Stimulated activated CD4-positive, alpha-beta T cell treated with anti-CD3 and anti-CD28 coated beads, TNF-alpha, amount 100 ng/mL, for 1 hour (primary cell): ENCODE measurements around the gene GFM2.
"Not testable (repeated sequence)": the region's sequence is repeated elsewhere in the genome, so short reads cannot be mapped to it uniquely, and the experiment has no call there.

Experiments used
- DNase-seq, 3 donors: peaks; one replicate each; pipeline ENCODE4 v3.0.0-alpha.2; 2020; ENCODE audit warnings: low read depth in 3 of 3, low spot score in 1 of 3

GFM2 gene

DNA sequence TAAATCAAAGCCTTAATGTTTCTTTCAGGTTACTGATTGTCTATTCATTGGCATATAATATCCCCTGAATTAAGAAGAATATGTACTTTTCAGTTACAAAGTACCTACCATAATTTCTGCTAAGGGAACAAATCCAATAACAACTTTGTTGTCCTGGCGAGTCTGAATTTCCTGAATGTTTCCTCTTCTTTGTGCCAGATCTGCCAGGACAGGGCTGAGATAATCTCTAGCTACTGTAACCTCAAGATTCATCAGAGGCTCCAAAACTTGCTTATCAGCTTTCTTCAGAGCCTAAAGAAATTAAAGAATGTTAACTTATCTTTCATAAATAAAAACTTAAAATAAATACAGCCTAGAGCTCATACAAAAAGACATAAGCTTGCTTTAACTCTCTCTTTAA is 44.6 kb downstream of the GFM2 start:
- DNase-seq: no peak

DNA sequence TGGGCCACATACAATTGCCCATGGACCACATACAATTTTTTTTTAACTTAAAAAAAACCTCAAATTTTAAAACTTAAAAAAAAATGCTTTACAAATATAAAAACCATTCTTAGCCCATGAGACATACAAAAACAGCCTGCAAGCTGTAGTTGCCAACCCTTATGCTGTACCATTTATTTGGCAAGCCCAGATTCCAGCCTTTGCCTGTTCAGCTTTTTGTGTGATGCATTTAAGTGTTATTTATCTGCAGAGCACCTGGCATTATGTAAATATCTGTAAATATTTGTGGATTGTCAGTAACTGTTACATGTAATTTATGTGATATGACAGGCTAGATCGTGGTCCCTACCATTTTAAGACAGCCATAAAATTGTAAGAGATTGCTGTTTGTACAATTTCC is 49.3 kb downstream of the GFM2 start:
- DNase-seq: no peak

DNA sequence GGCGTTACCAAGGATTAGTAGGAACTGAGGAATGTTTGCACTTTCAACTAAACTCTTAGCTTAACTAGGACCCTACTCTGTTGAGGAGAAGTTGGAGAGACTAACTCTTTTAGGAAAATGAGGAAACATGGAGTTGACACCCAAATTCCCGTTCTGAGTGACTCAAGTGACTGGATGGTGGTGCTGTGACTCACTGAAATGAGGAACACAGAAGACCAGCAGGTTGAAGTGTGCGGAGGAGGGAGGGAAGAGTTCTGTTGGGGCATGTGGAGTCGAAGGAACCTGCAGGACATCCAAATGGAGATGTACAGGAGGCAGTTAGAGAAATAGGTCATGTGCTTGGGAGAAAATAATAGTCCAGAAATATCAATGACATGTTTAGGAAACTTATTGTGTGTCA is 73.7 kb downstream of the GFM2 start:
- no peak for DNase-seq

DNA sequence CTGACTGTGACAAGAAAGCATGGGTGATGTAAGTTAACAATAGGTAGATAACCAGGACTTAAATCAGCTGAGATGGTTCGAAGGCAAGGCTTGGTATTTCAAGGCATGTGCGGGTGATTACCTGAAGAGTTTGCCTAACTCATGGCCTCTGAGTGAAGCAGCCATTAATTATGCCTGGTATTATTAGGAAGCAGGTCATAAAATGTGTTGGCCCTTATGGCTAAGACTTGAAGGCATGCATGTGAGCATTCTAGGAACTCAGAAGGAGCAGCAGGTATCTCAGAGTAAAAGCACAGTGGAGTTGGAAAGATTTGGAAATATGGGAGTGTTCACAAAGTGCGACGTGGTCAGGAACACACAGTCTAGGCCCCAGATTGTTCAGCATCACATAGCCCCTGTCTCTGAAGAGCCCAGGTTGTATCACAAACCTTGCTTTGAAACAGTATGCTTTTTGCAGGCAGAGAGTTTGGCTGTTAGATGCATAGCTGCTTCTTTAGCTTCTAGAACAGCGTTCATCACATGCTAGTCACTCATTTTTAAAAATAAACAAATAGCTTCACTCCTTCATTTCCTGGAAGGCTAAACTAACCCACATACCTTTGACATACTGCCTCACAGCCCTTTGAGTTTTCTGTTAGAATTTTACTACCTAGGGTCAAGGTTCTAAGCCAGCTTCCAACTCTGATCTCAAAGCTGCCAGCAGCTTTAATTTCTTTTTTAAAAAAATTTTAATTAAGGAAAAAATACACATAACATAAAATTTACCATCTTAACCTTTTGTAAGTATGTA is 79.8 kb downstream of the GFM2 start:
- DNase-seq: no peak

DNA sequence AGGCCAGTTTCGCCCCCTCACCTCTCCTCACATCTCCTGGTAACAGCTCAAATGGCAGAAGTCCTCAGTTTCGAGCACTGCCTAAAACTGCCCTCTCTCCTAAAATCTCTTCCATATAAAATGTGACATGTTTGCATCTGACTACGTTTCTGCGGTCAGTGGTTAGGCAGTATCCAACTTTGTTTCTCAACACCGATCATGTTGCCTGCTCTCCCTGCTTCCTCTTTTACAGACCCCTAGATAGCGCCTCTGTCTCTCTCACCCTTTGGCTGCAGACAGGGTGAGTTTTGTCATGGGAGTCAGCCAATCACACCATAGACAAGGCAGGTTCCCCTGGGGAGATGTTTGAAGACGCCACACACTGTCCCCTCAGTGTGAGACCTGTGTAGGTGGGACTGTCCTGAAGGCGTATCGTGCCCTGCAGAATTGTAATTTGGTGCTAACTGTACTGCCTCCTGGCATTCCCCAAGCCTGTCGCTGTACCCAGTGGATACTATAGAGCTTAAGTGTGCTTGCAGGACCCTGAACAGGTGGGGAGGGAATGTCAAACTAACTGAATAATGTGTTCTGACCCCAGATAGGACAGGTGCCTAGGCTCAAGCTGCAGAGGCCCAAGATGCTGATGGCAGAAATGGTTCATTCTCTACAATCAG is 80.8 kb downstream of the GFM2 start:
- DNase-seq: no peak

DNA sequence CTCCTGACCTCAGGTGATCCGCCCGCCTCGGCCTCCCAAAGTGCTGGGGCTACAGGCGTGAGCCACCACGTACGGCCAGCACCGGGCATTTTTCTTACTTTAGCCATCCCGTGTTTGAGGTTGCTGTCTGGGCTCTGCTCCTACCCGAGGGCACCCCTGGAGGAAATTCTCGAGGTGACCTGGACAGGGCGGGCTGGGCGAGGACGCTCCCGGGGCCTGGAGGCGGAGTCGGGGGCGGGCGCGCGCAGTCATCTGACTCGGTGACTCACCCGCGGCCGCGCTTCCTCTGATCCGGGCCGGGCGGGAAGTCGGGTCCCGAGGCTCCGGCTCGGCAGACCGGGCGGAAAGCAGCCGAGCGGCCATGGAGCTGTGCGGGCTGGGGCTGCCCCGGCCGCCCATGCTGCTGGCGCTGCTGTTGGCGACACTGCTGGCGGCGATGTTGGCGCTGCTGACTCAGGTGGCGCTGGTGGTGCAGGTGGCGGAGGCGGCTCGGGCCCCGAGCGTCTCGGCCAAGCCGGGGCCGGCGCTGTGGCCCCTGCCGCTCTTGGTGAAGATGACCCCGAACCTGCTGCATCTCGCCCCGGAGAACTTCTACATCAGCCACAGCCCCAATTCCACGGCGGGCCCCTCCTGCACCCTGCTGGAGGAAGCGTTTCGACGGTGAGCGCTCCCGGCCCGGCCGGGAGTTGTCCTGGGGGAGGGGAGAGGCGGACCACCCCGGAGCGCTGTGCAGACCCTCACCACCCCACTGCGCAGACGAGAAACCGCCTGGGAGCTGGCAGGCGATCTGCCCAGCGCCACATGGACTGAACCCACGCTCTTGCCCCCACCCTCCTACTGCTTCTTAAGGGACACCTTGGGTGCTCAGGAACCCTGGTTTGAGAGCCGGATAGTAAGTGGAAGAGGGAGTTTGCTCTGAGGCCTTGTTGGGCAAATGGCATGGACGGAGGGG is 81.7 kb downstream of the GFM2 start, which contains the start of gene HEXB:
Gene HEXB (plus strand): TSS at position 334 of the 952 bp plus-strand sequence. CDS start 28 bp downstream, at position 362.
- peak; percentile 52 to 76 (median 59) for DNase-seq

DNA sequence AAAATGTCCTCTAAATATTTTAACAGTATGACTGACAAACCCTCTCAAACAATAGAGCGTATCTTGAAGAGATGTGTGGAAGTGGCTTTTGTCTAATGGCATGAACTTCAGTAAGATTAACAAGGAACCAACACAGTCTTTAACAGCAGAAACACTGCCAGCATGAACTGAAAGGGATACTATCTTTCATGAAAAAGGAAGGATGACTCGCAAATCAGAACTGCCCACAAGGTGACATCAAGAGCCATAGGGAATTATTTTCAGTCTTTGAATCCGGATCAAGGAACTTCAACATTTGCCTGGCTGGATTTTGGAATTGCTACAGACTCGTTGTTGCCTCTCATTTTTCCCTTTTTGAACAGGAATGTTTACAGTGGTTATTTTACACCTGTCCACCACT is 87.0 kb downstream of the GFM2 start:
- no peak for DNase-seq

DNA sequence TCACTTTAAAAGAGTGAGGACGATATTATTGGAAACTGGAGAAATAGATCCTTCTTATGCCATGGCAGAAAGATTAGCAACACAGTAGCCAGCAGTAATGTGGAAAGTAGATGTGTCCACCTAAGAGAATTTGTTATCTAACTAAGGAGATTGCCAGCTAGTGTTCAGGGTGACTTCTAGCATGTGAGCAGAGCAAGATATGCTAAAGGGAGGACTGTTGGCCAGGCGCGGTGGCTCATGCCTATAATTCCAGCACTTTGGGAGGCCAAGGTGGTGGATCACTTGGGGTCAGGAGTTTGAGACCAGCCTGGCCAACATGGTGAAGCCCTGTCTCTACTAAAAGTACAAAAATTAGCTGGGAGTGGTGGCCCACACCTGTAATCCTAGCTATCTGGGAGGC is 87.6 kb downstream of the GFM2 start:
- not testable (repeated sequence) for DNase-seq

DNA sequence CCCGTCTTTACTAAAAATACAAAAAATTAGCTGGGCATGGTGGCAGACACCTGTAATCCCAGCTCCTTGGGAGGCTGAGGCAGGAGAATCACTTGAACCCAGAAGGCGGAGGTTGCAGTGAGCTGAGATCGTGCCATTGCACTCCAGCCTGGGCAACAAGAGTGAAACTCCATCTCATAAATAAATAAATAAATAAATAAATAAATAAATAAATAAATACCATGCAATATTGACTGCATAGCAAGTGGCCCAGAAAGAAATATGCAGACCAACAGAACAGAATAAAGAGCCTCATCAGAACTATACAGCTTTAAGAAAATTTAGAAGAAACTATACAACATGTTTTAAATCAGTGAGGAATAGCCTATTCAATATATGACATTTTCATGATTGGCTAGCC is 88.8 kb downstream of the GFM2 start:
- not testable (repeated sequence) for DNase-seq

DNA sequence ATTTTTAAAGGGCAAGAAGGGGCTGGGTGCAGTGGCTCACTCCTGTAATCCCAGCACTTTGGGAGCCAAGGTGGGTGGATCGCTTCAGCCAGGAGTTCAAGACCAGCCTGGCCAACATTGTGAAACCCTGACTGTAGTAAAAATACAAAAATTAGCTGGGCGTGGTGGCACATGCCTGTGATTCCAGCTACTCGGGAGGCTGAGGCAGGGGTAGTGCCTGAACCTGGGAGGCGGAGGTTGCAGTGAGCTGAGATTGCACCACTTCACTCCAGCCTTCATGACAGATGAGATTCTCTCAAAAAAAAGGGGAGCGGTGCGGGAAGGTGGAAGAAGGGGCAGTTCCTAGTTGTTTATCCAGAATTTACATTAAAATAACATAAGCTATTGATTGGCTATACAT is 90.5 kb downstream of the GFM2 start:
- not testable (repeated sequence) for DNase-seq

DNA sequence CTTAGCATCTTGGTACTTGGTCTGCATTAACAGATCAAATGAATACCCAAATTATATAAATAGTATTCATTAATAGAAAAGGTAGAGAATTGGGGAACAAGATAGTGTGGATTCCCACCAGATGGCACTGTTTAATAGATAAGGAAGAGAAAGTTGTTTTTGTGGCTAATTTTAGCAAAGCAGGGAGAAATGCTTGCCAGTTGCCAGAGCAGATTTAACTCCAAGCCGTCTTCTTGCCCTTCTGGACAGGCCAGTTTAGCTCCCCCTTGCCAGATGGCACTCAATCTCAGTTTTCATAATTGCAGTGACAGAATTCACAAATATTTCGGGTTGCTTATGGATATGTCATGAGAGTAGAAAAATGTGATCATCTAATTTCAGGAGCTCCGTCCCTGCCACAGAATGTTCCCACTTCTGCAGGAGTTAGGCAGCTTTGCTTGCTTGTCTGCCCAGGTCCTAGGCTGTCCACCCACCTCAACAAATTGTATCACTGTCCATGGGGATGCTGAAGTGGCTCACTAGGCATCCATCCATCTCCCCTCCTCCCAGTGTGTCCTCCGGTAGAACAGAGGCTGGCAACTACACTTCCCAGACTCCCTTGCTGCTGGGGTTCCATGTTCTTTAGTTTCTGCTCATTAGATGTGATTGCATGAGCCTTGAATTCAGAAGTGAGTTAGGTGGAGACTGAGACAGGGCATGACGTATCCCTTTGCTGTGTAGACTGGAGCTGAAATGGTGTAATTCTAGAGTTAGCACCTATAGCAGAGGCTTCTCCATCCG is 93.7 kb downstream of the GFM2 start:
- no peak for DNase-seq

DNA sequence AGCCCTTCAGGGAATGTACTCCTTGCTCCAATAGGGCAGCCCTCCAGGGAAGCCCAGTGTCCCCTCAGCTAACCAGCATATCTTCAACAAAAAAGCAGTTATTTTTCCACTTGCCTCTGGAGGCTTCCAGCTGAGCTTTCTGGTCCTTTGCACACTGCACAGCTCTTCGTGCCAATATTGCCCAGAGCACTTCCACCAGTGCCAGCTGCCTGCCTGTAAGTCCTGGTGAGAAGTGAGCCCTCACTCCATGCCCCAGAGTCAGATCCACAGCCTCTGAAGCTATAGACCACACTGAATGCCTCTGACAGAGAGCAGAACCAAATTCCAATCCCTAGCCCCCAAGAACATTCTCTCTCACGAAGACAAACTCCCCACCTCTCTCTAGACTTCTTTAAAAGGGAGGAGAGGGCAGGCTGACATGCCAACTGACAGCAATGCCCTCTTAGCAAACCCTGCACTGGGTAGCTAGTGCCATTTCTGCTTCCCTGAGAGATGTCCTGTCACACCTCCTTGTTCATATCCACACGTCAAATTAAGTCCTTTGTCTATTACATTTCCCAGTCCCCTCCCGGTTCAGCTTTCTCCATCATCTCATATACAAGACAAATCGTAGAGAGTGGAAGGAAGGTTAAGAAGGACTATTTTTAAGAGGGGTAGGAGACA is 94.6 kb downstream of the GFM2 start:
- DNase-seq: no peak
